Left cardiac atrium (tissue), 4 donors: Measurements from ENCODE around the gene GFRA3. TPM values are rescaled to one million over a fixed set of nuclear protein-coding genes. Genes with fewer than 3 reads are reported as not detected.
"Not testable (repeated sequence)": the region's sequence is repeated elsewhere in the genome, so short reads cannot be mapped to it uniquely, and the experiment has no call there.

ENCODE experiments used
- ATAC-seq, 2 donors: fragments of 200-7000 bp; cut with Tn5 transposase; one replicate each; pipeline ENCODE4 v1.9.1; 2020; ENCODE audit warnings: mild to moderate bottlenecking in 2 of 2, moderate library complexity in 2 of 2
- DNase-seq: peaks from one replicate; pipeline ENCODE4 v3.0.0-alpha.2; 2020
- intact Hi-C, 2 donors: fragments of 100-400 bp; cut with DNase I; formaldehyde crosslinking; loops; one replicate each; pipeline versions ENCODE4 v1.14.1 to v1.15.1; 2022 to 2023
- long read RNA-seq: library from polyadenylated mRNA; unstranded; transcript quantifications from one replicate; pipeline ENCODE4 v2.0.0, GENCODE V29; 2021
- total RNA-seq, 2 donors: library from RNA; stranded (reverse); fragmentation: NEBNext Ultra II Directional; extraction: Animal tissue kit (Norgen Biotek cat#: 25700); gene quantifications; one replicate each; pipeline ENCODE4 v1.2.1, GENCODE V29; 2021
- donor health status: DM: no; HTN: yes; CAD: no.
- donor health status: DM: no; HTN: yes; CAD: no; lungs with severe emphysema.
- donor health status: DM: yes; HTN: yes; CAD: no.
- donor health status: Dilated cardiomyopathy.

GFRA3 gene
- 1 to 10 TPM in 1 of 2 donors, under 1 TPM in 1; 0.92 to 1.7 TPM for total RNA-seq
- long read RNA-seq: 0 reads

GRCh38 chr5:138274189-138274853, at the start of gene GFRA3:
Gene GFRA3, minus strand, starts transcription at chr5:138274621. Its CDS starts 197 bp downstream, at chr5:138274424.
- no peak for DNase-seq
- peak; percentile 58 to 63 for ATAC-seq
- intact Hi-C loops: no loop called here

GRCh38 chr5:138318211-138318610, 43.8 kb upstream of the GFRA3 start:
- intact Hi-C loops, ATAC-seq, DNase-seq: not testable (repeated sequence)

- ATAC-seq: no peak
- intact Hi-C loops: no loop called here
- no peak for DNase-seq
Measured at GRCh38 chr5:138316355-138316754, 41.9 kb upstream of the GFRA3 start.

GRCh38 chr5:138315751-138316278, 41.4 kb upstream of the GFRA3 start:
- intact Hi-C loops: no loop called here
- ATAC-seq (no peak), DNase-seq (no peak)

GRCh38 chr5:138305797-138306196, 31.4 kb upstream of the GFRA3 start:
- DNase-seq (peak; percentile 70), ATAC-seq (peak; percentile 71 to 77)
- intact Hi-C loops: no loop called here

- intact Hi-C loops: no loop called here
- DNase-seq: no peak
- no peak for ATAC-seq
Measured at GRCh38 chr5:138303372-138303771, 29.0 kb upstream of the GFRA3 start.

- DNase-seq: no peak
- ATAC-seq: no peak
- intact Hi-C loops: no loop called here
Measured at GRCh38 chr5:138289296-138289695, 14.9 kb upstream of the GFRA3 start.

GRCh38 chr5:138287246-138287645, 12.8 kb upstream of the GFRA3 start:
- ATAC-seq (no peak), DNase-seq (no peak)
- intact Hi-C loops: no loop called here

GRCh38 chr5:138282920-138283742, 8.7 kb upstream of the GFRA3 start:
- intact Hi-C loops: loop anchor here in 1 of 2 donors (1.0 kb wide), 1 partner anchor 59 kb away; no protein-coding TSS in a partner anchor
- DNase-seq (peak; percentile 26), ATAC-seq (peak; percentile 76 to 96)

- intact Hi-C loops: no loop called here
- ATAC-seq: no peak
- DNase-seq: no peak
Measured at GRCh38 chr5:138280915-138281314, 6.5 kb upstream of the GFRA3 start.

- DNase-seq (no peak), ATAC-seq (peak in 1 of 2 donors; percentile 61)
- intact Hi-C loops: loop anchor here in 1 of 2 donors (5.0 kb wide), 1 partner anchor 54 kb away; no protein-coding TSS in a partner anchor
Measured at GRCh38 chr5:138276402-138277054, 2.1 kb upstream of the GFRA3 start.

GRCh38 chr5:138275895-138276294, 1.5 kb upstream of the GFRA3 start:
- DNase-seq (no peak), ATAC-seq (no peak)
- intact Hi-C loops: loop anchor here in 1 of 2 donors (5.0 kb wide), 1 partner anchor 54 kb away; no protein-coding TSS in a partner anchor

- no peak for DNase-seq
Measured at GRCh38 chr5:138275379-138275782, 960 bp upstream of the GFRA3 start.

GRCh38 chr5:138273834-138274188, 610 bp downstream of the GFRA3 start:
- intact Hi-C loops: no loop called here
- ATAC-seq: no peak
- no peak for DNase-seq

More at GRCh38 chr5:138275379-138275782, 960 bp upstream of the GFRA3 start:
- peak in 1 of 2 donors; percentile 38 for ATAC-seq
- intact Hi-C loops: loop anchor here in 1 of 2 donors (5.0 kb wide), 1 partner anchor 53 kb away; no protein-coding TSS in a partner anchor

GRCh38 chr5:138272681-138273080, 1.7 kb downstream of the GFRA3 start:
- intact Hi-C loops: no loop called here
- ATAC-seq (no peak), DNase-seq (no peak)

- DNase-seq: no peak
- intact Hi-C loops: no loop called here
Measured at GRCh38 chr5:138271281-138271680, 3.1 kb downstream of the GFRA3 start.

GRCh38 chr5:138264183-138264582, 10.2 kb downstream of the GFRA3 start:
- intact Hi-C loops: no loop called here
- DNase-seq: no peak
- no peak for ATAC-seq

More at GRCh38 chr5:138271281-138271680, 3.1 kb downstream of the GFRA3 start:
- no peak for ATAC-seq

GRCh38 chr5:138263581-138263980, 10.8 kb downstream of the GFRA3 start:
- intact Hi-C loops: no loop called here
- ATAC-seq (no peak), DNase-seq (no peak)

- intact Hi-C loops: no loop called here
- DNase-seq: no peak
- ATAC-seq: no peak
Measured at GRCh38 chr5:138258704-138259292, 15.6 kb downstream of the GFRA3 start.
